OCI-LY1 (cell line): ENCODE results near the gene RAB6B.

Source experiments
- EZH2 ChIP-seq: fragments of 200-600 bp; sonication (generic), shearing (Covaris generic); IDR thresholded peaks from 2 replicates; pipeline ENCODE4 v1.8.0; 2017; ENCODE audit warnings: borderline replicate concordance, mixed run types, mild to moderate bottlenecking, antibody characterized with exemption, low read length, moderate library complexity, mixed read lengths
- TF ChIP-seq, protein P1 (sequence below): fragments of 200-600 bp; sonication (generic), shearing (Covaris generic); IDR thresholded peaks from 2 replicates; pipeline ENCODE4 v1.5.1; 2017; ENCODE audit warnings: mild to moderate bottlenecking, antibody characterized with exemption, low read length, moderate library complexity, mixed read lengths

DNA sequence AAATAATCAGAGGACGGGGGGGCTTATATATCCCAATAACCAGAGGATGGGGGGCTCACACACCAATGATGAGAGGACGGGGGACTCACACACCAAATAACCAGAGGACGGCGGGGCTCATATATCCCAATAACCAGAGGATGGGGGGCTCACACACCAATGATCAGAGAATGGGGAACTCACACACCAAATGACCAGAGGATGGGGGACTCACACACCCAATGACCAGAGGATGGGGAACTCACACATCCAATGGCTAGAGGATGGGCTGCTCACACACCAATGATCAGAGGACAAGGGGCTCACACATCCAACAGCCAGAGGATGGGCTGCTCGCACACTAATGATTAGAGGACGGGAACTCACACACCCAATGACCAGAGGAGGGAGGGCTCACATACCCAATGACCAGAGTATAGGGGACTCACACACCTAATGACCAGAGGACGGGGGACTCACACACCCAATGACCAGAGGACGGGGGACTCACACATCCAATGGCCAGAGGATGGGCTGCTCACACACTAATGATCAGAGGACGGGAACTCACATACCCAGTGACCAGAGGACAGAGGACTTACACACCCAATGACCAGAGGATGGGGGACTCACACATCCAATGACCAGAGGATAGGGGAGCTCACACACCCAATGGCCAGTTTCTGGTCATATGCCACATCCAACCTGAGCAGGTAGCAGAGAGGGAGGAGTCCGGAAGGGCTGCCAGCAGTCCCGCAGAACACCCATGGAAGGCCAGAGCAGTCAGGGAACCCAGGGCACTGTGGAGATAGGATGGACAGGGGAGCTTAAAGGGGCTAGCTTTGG, 10.6 kb downstream of the RAB6B start:
- TF ChIP-seq, protein P1, sequence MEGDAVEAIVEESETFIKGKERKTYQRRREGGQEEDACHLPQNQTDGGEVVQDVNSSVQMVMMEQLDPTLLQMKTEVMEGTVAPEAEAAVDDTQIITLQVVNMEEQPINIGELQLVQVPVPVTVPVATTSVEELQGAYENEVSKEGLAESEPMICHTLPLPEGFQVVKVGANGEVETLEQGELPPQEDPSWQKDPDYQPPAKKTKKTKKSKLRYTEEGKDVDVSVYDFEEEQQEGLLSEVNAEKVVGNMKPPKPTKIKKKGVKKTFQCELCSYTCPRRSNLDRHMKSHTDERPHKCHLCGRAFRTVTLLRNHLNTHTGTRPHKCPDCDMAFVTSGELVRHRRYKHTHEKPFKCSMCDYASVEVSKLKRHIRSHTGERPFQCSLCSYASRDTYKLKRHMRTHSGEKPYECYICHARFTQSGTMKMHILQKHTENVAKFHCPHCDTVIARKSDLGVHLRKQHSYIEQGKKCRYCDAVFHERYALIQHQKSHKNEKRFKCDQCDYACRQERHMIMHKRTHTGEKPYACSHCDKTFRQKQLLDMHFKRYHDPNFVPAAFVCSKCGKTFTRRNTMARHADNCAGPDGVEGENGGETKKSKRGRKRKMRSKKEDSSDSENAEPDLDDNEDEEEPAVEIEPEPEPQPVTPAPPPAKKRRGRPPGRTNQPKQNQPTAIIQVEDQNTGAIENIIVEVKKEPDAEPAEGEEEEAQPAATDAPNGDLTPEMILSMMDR, result no peak
- no peak for TF ChIP-seq EZH2
